Esophagus squamous epithelium (tissue), 5 donors: ENCODE results near the gene BRD1. TPM values are rescaled to one million over a fixed set of nuclear protein-coding genes. Genes with fewer than 3 reads are reported as not detected.

Experiments used
- DNase-seq: peaks from one replicate; lab custom pipeline; 2025; lab: John Stamatoyannopoulos, UW
- H3K27ac ChIP-seq, 4 donors: fragments of 200-600 bp; sonication (generic); one replicate each; pipeline ENCODE4 v1.5.1; 2016 to 2019; ENCODE audit warnings: mild to moderate bottlenecking in 1 of 4
- H3K27me3 ChIP-seq, 4 donors: fragments of 200-600 bp; sonication (generic); 1 replicate in 3 of 4; 2 replicates in 1 of 4; pipeline versions ENCODE4 v1.5.1 to v1.6.0; 2017 to 2021; ENCODE audit warnings: antibody characterized with exemption in 1 of 4
- H3K36me3 ChIP-seq, 3 donors: fragments of 200-600 bp; sonication (generic); one replicate each; pipeline ENCODE4 v1.5.1; 2016 to 2019
- H3K4me1 ChIP-seq, 3 donors: fragments of 200-600 bp; sonication (generic); one replicate each; pipeline ENCODE4 v1.5.1; 2017 to 2019
- H3K4me3 ChIP-seq, 4 donors: fragments of 200-600 bp; sonication (generic); 1 replicate in 3 of 4; 2 replicates in 1 of 4; pipeline ENCODE4 v1.5.1; 2016 to 2019; ENCODE audit warnings: mild to moderate bottlenecking in 2 of 4, moderate library complexity in 1 of 4
- H3K9me3 ChIP-seq, 3 donors: fragments of 200-600 bp; sonication (generic); one replicate each; pipeline ENCODE4 v1.5.1; 2016 to 2019
- POLR2A ChIP-seq, 4 donors: fragments of 450-650 bp; IDR thresholded peaks; one replicate each; pipeline ENCODE4 v1.6.1; 2017; ENCODE audit warnings: antibody characterized with exemption in 4 of 4, mild to moderate bottlenecking in 4 of 4, moderate library complexity in 3 of 4
- WGBS, 2 donors: methylation state at CpG; one replicate each; pipeline ENCODE4 v1.1.5; 2018; 5-methylcytosine and 5-hydroxymethylcytosine counted together
- intact Hi-C: fragments of 100-400 bp; cut with DNase I; formaldehyde crosslinking; loops from one replicate; pipeline ENCODE4 v1.15.0; 2022
- total RNA-seq, 4 donors: library from RNA; depleted of rRNA; stranded (reverse); fragments of >200 nt; gene quantifications; one replicate each; pipeline ENCODE4 v1.1.0, GENCODE V29; 2016
- TF ChIP-seq, protein P1 (sequence below), 6 experiments: fragments of 450-650 bp in 4 of 6; fragments of 200-600 bp in 2 of 6; sonication (generic) in 2 of 6; IDR thresholded peaks; one replicate each; pipeline ENCODE4 v1.5.1; 2016 to 2019; ENCODE audit warnings: antibody characterized with exemption in 6 of 6, mild to moderate bottlenecking in 4 of 6, moderate library complexity in 4 of 6
- donor health status: DM: yes; HTN: yes; CAD: no.

The BRD1 gene
- total RNA-seq, 4 donors from 2014 or later = 17.8 to 37.4 (median 29.9) TPM

GRCh38 chr22:49845666-49846459 lies 18.2 kb upstream of the BRD1 start:
- intact Hi-C loops = no loop called here
- Histone ChIP-seq H3K4me1 (peaks cover 15 to 24% (median 18%) of the 10 kb centered on the region in 3 donors), H3K36me3 (no peaks in the 10 kb centered on the region), H3K4me3 (no peak overlapping the region), H3K27ac (no peak overlapping the region), H3K27me3 (peaks cover 16 to 61% (median 23%) of the 10 kb centered on the region in 4 donors), H3K9me3 (no peaks in the 10 kb centered on the region)
- TF ChIP-seq, protein P1, sequence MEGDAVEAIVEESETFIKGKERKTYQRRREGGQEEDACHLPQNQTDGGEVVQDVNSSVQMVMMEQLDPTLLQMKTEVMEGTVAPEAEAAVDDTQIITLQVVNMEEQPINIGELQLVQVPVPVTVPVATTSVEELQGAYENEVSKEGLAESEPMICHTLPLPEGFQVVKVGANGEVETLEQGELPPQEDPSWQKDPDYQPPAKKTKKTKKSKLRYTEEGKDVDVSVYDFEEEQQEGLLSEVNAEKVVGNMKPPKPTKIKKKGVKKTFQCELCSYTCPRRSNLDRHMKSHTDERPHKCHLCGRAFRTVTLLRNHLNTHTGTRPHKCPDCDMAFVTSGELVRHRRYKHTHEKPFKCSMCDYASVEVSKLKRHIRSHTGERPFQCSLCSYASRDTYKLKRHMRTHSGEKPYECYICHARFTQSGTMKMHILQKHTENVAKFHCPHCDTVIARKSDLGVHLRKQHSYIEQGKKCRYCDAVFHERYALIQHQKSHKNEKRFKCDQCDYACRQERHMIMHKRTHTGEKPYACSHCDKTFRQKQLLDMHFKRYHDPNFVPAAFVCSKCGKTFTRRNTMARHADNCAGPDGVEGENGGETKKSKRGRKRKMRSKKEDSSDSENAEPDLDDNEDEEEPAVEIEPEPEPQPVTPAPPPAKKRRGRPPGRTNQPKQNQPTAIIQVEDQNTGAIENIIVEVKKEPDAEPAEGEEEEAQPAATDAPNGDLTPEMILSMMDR (IDR thresholded peaks at IDR 0.05) = no peak
- 63 to 65% methylated on average over 15 to 19 of the region's 19 CpGs for WGBS, 2 donors
- DNase-seq = no peak

DNA sequence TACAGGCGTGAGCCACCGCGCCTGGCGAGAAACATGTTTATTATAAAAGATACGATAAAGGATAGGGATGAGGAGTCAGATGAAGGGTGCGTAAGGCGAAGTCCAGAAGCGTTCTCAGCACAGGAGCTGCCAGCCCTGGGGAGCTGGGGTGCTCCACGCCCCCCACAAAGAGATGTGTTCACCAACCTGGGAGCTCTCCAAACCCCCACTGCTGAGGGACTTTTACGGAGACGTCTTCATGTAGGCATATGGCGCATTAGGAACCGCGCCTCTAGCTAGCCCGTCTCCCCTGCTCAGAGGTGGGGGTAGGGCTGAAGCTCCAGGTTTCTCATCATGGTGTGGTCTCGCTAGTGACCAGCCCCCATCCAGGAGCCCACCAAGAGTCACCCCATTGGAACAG lies 17.6 kb upstream of the BRD1 start:
- Histone ChIP-seq H3K9me3 (no peaks in the 10 kb centered on the region), H3K36me3 (no peaks in the 10 kb centered on the region), H3K27ac (no peak overlapping the region), H3K4me3 (no peak overlapping the region), H3K27me3 (peaks cover 16 to 56% (median 23%) of the 10 kb centered on the region in 4 donors), H3K4me1 (peaks cover 15 to 24% (median 18%) of the 10 kb centered on the region in 3 donors)
- TF ChIP-seq, protein P1 (IDR thresholded peaks at IDR 0.05) = no peak
- no peak for TF ChIP-seq POLR2A (IDR thresholded peaks at IDR 0.05)
- intact Hi-C loops = no loop called here
- WGBS, 2 donors = 87% methylated on average over 12 to 15 of the region's 16 CpGs
- no peak for DNase-seq

- Histone ChIP-seq H3K9me3 (no peaks in the 10 kb centered on the region), H3K36me3 (no peaks in the 10 kb centered on the region), H3K27ac (peak overlapping the region in 2 of 4 donors; percentile 52 to 53), H3K4me3 (peak overlapping the region in 1 of 4 donors; percentile 12), H3K4me1 (peaks cover 0 to 6% (median 0%) of the 10 kb centered on the region in 3 donors), H3K27me3 (peaks cover 0 to 9% (median 0%) of the 10 kb centered on the region in 4 donors)
- intact Hi-C loops = no loop called here
- DNase-seq = no peak
- TF ChIP-seq, protein P1 (IDR thresholded peaks at IDR 0.05) = no peak
- TF ChIP-seq POLR2A (IDR thresholded peaks at IDR 0.05) = peak in 1 of 4 donors; percentile 15
- 62 to 70% methylated on average over 20 to 21 of the region's 29 CpGs for WGBS, 2 donors
Observed at GRCh38 chr22:49838771-49839717, 11.4 kb upstream of the BRD1 start.

DNA sequence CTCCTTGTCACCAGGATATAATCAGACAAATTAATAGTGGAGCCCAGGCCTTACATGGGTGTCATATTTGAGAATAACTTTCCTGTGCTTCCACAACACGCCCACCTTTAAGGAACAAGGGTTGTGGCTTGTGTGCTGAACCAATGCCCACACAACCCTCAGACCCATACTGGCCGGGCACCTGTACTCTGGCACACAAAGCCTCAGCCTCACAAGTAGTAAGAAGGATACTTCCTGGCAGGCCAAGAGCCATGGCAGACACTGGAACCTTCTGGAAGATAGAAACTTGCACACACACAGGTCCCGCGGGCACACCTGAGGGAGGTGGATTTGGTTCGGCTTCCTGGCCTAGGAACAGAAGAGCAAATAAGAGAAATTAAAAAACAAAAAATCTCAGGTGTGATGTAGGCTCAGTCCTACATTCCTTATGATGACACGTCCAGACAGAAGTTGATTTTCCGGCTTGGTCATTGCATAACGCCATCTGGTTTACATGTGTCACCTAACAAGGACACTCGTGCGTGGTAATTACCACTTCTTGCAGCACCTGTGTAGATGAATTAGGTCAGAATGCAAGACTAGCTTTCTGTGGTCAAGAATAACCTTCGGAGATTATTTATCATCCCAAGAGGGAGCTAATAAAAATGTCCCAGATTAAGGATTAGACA lies 5.8 kb upstream of the BRD1 start:
- H3K27ac ChIP-seq = peak overlapping the region; percentile 59 to 84 (median 76)
- H3K27me3 ChIP-seq = peaks cover 0 to 5% (median 0%) of the 10 kb centered on the region in 4 donors
- no peaks in the 10 kb centered on the region for H3K36me3 ChIP-seq
- intact Hi-C loops = no loop called here
- peaks cover 0 to 37% (median 8%) of the 10 kb centered on the region in 3 donors for H3K4me1 ChIP-seq
- DNase-seq = no peak
- no peak for TF ChIP-seq POLR2A (IDR thresholded peaks at IDR 0.05)
- TF ChIP-seq, protein P1 (IDR thresholded peaks at IDR 0.05) = no peak
- H3K4me3 ChIP-seq = no peak overlapping the region
- 49 to 50% methylated on average over 11 of the region's 11 CpGs for whole genome bisulfite sequencing, 2 donors
- no peaks in the 10 kb centered on the region for H3K9me3 ChIP-seq
